GM19452 (cell line): ENCODE measurements around the gene ELOVL1.

Source experiments
- ATAC-seq: cut with Tn5 transposase; IDR thresholded peaks from one replicate; pipeline ENCODE4 v1.9.1; 2021; ENCODE audit not compliant: unreplicated experiment

The ELOVL1 gene

DNA sequence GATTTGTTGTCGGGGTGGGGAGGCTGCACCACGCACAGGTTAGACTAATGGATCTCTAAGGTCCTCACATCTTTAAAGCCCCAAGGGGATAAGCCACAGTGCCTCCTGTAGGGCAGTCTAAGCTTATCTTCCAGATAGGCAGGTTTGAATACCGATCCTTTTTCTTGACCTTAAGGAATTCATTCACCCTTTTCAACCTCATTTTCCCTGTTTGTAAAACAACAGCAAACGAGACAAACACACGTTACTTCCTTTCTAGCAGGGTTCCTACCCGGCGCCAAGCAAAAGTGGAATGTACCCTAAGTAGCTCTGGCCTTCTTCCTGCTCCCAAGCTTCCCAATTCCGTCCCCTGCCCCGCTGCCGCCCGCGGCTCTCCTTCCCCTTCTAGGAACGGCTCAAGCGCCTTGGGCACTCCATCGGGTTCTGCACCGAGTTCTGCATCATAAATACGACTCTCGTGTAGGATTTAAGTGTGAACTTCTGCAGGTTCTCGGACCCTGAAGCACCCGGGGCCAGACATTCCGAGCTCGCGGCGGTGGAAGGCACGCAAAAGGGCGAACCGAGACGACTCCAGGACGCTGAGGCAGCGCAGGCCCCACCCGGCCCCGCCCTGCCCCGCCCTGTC lies 9.6 kb downstream of the ELOVL1 start:
- ATAC-seq = no peak

DNA sequence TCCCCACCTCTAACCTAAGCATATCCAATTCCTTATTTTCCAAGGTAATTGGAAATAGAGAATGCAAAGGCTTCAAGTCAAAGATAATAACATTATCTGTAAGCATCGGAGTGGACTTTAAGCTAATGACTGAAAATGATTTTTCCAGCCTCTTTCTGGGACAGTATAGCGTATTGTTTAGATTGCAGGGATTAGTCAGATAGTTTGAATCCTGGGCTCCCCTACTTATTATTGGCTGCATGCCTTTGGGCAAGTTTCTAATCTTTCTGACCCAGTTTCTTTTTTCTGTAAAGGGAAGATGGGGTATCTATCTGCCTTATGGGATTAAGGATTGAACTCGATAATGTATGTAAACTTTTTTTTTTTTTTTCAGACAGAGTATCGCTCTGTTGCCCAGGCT lies 10.6 kb downstream of the ELOVL1 start:
- no peak for ATAC-seq

DNA sequence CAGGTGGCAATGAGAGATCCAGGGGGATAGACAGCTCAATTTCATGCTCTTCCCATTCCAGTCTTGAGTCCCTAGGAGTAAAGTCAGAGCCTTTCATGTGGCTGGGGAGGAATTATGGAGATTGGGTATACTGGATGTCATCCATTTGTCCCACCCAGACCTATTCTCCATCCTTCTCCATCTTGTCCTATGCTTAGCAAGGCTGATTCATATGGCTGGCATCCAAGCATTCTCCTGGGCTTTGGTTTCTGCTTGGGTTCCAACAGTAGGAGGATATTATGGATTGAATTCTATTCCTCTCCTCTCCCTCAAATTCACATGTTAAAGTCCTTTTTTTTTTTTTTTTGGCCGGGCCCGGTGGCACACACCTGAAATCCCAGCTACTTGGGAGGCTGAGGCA lies 12.9 kb downstream of the ELOVL1 start:
- no peak for ATAC-seq

DNA sequence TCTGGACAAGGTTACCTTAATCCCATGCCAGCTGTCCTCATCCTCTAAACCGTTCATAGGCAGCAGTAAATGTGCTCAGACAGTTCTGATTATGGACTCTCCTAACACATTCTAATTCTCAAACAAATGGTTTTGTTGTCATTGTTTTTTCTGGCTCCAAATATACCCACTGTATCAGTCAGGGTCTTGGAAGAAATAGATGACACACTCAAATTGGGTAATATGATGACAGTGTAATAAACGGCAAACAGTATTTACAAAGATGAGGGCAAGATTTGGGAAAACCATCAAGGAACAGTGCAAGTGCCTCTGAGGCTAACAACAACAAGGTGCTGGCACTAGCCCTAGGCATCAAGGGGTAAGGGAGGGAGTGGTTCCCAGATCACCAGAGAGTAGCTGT lies 13.3 kb downstream of the ELOVL1 start:
- ATAC-seq = no peak

DNA sequence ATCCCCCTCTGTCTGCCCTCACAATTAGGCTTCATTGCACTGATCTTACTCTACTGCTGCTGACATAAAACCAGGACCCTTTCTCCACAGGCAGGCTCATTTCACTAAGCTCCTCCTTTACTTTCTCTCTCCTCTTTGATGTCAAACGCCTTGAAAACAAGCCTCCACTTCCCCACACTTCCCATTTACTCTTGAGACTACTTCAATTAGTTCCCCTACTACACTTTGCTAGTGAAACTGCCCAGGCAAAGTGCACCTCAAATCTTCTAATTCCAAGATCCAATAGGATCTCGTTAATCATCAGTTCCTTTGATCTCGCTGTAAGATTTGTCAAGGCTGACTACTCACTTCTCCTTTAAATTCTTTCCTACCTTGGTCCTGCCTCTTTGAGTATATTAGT lies 14.9 kb downstream of the ELOVL1 start:
- no peak for ATAC-seq

DNA sequence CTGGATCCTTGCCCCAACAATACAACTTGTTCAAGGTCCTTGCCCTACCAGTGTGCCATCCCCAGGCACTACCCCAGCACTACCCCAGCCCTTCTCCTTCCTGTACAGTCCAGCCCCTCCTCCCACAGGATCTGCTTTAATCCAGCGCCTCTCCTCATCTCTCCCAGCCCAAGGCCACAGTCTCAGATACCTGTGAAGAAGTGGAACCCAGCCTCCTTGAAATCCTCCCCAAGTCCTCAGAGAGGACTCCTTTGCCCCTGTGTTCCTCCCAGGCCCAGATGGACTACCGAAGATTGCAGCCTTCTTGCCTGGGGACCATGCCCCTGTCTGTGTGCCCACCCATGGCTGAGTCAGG lies 15.5 kb downstream of the ELOVL1 start:
- ATAC-seq = no peak

DNA sequence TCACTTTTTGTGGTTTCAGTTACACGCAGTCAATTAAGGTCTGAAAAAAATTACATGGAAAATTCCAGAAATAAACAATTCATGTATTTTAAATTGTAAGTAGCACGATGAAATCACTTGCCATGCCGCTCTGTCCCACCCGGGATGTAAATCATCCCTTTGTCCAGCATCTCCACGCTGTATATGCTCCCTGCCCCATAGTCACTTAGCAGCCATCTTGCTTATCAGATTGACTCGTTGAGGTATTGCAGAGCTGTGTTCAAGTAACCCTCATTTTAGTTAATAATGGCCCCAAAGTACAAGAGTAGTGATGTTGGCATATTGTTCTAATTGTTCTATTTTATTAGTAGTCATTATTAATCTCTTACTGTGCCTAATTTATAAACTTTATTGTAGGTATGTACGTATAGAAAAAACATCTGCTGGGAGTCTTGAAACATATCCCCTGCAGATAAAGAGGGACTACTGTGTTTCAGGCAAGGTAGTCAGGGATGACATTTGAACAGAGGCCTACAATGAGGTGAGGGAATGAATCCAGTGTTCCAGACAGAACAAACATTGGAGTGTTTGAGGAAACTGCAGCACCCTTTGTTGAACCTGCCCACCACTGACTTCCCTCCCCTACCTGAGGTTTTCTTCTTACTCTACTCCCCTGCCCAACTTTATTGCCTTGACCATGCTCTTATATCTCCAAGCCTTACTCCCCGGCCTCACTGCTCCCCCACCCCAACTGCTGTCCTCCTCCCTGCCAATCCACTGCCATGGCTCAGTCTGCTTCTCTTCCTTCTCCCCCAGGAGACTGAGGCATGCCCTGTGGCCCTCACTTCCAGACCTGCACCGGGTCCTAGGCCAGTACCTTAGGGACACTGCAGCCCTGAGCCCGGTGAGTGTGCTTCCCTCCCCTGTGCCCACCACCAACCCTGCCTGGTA lies 16.1 kb downstream of the ELOVL1 start:
- ATAC-seq = no peak

DNA sequence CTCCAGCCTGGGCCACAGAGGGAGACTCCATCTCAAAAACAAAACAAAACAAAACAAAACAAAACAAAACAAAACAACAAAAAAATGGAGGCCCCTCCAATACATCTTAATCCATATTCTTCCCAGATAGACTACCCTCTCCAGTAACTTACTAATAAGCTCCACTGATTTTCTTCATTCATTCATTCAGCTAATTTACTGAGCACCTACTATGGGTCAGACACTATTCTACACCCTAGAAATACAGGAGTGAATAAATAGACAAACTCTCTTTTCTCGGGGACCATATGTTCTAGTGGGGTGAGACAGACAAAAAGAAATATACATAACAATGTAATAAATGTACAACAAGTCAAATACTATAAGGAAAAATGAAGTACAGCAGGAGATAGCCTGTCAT lies 16.8 kb downstream of the ELOVL1 start:
- ATAC-seq = no peak

DNA sequence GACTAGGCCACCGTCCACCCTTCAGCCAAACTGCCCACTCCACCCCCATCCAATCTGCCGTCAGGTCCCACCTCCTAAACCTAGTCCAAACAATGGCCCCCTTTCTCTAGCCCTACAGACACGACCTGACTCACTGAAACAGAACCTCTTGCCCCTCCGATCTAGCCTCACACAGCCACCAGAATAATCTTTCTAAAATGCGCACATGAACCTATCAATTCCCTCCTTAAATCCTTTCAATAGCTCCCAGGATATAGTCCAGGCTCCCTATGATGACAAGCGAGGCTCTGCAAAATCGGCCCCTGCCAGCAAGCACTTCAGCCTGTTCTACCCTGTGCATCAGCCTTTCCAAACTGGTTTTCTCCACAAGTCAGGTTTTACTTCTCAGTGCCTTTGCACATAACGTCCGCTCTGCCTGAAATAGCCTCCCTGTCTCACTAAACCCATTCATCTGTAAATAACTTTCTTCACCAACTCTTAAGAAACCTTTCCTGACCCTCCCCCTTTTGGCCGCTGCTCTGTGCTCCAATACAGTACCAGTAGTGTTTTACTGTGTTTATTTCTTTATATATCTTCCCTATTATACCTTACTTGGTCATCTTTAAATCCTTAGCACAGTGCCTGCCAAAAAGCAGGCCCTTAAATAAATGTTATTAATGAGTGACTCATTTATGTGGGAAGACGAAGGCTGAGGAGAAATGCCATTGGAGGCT lies 18.1 kb downstream of the ELOVL1 start:
- ATAC-seq = no peak

DNA sequence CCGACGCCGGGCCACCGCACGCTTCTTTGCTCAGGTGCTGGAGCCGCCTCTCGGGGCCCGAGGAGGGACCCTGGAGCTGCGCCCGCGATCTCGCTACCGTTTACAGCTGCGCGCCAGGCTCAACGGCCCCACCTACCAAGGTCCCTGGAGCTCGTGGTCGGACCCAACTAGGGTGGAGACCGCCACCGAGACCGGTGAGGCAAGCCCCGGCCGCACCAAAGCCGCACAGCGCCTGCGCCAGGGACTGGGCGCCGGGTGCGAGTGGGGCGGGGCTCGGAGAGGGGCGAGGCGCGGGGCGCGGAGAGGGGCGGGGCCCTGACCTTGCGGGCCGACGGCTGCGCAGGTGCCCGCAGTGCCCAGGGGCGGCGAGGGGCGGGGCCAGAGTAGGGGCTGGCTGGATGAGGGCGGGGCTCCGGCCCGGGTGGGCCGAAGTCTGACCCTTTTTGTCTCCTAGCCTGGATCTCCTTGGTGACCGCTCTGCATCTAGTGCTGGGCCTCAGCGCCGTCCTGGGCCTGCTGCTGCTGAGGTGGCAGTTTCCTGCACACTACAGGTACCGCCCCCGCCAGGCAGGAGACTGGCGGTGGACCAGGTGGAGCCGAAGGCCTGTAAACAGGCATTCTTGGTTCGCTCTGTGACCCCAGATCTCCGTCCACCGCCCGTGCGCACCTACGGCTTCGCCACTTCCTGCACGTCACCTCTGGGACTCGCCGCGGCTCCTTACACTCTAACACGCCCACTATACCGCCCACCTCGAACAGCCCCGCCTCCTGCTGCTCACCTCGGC lies 18.8 kb downstream of the ELOVL1 start:
- no peak for ATAC-seq

DNA sequence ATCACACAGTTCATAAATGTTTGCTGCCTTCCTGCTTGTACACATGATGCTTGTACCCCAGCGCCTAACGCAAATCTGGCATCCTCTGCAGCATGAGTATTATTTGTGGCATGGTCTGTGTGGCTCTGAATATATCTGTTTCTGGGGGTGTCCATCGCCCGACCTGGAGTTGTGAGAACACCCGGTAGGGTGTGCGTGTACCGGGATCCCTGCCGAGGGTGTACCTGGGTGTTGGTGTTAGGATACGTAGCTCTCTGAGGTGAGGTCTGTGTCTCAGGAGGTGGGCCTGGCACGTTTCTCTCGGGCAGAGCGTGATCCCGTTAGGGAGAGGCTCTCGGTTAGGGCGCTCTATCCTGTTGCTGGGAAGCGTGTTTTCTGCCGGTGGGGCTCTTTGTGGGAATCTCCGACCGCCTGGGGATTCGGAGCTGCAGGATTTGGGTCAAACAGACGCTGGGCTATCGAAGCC lies 19.4 kb downstream of the ELOVL1 start:
- ATAC-seq = no peak

DNA sequence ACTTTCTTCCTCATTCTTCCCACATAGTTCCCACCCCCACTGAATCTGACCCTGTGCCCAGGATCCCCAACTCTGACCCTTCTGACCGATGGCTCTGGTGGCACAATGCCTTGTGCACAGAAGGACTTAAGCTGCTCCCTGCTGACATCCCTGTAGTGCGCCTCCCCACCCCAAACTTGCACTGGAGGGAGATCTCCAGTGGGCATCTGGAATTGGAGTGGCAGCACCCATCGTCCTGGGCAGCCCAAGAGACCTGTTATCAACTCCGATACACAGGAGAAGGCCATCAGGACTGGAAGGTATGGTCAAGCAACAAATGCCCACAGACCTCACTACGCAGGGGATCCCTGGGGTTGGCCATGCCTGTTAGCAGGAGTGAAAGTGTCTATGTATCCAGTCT lies 21.2 kb downstream of the ELOVL1 start:
- ATAC-seq = no peak

DNA sequence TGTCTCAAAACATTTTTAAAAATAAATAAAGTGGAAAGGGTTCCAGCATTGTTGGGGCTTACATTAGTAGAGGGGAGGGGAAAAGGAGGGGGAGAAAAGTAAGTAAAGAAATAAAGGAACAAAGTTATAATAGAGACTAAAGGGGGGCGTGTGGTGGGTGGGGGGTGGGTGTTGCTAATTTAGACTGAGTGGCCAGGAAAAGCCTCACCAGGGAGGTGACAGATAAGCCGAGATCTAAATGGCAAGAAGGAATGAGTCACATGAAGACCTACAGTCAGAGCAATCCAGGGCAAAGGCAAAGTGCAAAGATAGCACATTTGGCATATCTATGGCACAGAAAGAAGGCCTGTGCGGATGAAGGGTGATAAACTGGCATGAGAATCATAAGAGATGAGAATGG lies 22.7 kb downstream of the ELOVL1 start:
- ATAC-seq = no peak

DNA sequence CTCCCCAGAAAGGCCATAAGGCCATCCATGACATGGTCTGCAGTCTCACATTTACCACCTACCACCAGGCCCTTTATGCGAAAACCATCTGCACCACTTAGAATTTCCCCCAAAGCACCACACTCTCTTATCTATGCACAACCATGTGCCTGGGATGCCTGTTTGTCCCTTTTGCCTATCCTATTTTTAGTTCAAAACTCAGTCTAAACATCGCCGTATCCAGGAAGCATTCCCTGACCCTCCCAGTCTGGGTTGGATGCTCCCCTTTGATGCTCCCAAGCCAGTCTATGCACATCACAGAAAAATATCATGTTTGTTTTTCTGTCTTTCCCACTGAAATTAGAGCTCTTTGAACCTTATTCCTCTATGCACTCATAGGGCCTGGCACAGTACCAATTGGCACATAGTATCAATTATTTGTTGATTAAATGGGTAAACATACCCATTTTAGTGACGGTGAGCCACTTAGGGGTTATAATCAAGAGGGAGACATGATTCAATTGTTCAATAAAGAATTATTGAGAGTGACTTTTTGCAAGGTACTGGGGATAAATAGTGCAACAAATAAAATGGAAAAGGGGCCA lies 23.5 kb downstream of the ELOVL1 start:
- ATAC-seq = no peak

DNA sequence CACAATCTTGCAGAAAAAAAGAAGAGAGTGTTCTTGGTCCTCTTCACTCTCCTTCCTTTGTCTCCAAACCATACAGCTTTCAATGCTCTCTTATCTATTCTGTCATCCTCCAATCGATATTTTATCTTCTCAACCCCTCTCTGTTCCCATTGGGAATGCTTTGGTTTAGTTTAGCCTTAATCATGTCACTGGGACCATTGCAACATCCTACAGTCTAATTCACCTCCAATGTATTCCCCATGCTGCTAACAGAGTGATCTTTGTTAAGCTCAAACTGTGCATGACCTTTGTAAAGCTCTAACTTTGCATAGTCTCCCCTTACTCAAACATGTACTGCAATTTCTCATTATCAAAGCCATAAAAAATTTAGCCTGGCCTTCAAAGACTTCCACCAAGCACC lies 27.3 kb downstream of the ELOVL1 start:
- ATAC-seq = no peak

DNA sequence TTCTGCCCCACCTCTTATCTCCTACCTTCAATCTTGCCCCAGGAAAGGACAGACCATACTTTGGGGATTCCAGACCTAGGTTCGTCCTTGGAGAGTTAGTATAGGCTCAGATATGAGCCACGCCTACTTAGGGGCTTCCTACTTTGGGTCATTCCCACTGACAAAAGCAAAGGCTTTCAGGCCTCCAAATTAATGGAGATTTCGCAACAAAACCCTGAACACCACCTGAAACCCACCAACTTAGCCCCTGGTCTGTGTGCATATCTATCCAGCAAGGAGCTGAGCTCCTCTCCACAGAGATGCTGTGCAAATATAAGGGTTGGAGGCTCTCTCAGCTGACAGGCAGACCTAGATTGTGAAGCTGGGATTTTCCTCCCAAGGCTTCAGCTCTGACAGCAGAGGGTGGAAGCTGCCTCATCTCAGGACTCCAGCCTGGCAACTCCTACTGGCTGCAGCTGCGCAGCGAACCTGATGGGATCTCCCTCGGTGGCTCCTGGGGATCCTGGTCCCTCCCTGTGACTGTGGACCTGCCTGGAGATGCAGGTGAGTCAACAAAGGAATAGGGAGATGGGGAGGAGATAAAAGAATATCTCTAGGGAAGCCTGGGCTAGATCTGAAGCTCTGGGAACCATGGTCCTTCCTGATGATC lies 28.1 kb downstream of the ELOVL1 start:
- no peak for ATAC-seq

DNA sequence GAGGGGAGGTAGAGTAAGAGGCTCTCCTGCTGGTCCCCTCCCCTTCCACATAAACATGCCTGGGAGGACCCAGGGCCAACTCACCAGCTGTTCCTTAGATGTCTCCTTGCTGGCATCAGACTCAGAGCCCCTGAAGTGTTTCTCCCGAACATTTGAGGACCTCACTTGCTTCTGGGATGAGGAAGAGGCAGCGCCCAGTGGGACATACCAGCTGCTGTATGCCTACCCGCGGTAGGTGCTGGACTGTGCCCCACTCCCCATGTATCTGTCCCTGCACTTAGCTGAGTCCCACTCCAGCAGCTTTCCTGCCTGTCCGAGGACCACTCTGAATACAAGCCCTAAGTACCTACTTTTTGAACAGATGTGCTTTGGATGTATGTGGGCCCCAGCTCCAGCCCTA lies 29.8 kb downstream of the ELOVL1 start:
- ATAC-seq = no peak

DNA sequence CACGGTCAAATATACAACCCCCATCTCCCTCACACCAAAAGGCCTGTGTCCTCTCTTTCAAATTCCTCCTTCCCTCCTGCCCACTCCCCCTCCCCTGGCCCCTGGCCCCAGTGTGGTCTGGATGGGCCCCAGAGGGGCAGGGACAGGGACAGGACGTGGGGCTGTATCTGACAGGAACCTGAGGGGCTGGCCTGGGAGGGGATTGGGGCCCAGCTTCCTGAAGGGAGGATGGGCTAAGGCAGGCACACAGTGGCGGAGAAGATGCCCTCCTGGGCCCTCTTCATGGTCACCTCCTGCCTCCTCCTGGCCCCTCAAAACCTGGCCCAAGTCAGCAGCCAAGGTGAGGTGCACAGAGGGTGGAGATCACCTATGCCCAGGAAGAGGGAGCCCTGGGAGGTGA lies 30.2 kb downstream of the ELOVL1 start, which contains the start of gene MPL:
MPL (plus strand) TSS at position 231 of the 400 bp plus-strand sequence; CDS start at position 262, 31 bp downstream.
- ATAC-seq = no peak

DNA sequence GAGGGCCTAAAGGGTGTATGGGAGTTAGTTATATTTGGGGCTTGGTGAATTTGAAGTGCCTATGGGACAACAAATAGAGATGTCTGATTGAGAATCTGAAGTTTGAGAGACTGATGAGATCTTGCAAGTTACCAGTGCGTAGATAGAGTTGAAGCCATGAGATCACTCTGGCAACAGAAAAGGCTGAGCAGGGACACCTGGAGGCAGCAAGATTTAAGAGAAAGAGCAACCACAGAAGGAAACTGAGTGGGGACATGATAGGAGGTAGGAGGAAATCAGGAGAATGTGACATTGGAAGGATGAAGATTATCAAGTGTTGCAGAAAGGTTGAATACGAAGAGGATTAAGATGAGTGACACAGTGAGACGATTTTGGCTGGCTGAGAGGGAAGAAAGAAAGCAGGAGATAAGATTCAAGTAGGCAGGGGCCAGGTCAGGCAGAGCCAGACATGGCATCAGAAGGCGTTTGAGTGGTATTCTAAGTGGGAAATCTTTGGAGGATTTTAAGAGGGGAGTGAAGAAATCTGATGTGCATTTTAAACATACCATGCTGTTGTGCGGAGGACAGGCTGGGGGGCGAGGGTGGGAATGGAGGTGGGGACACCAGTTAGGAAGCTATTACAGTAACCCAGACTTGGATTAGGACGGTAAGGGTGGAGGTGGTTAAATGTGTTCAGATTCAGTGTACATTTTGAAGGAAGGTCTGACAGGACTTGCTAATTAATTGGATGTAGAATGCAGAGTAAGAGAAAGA lies 33.2 kb downstream of the ELOVL1 start:
- no peak for ATAC-seq
